Body of pancreas (tissue), 4 donors: ENCODE results near the gene ADGRG7. TPM values are rescaled to one million over a fixed set of nuclear protein-coding genes. Genes with fewer than 3 reads are reported as not detected.

Experiments
- ATAC-seq: fragments of 150-250 bp; one replicate; pipeline ENCODE4 v1.9.1; 2016
- DNase-seq, 4 donors: peaks; one replicate each; pipeline ENCODE4 v3.0.0-alpha.2; 2019
- H3K27ac ChIP-seq, 4 donors: fragments of 200-600 bp; sonication (generic); 1 replicate in 3 of 4; 2 replicates in 1 of 4; pipeline versions ENCODE4 v1.5.1 to v1.6.1; 2016 to 2019; ENCODE audit warnings: mild to moderate bottlenecking in 1 of 4, mixed read lengths in 1 of 4, moderate library complexity in 1 of 4
- H3K27me3 ChIP-seq, 2 donors: fragments of 200-600 bp; sonication (generic); one replicate each; pipeline ENCODE4 v1.6.0; 2016; ENCODE audit warnings: mild to moderate bottlenecking in 1 of 2
- H3K36me3 ChIP-seq, 2 donors: fragments of 200-600 bp; sonication (generic); replicated peaks in 1 of 2; 2 replicates each; pipeline ENCODE4 v1.5.1; 2016; ENCODE audit warnings: low read depth in 2 of 2; ENCODE audit not compliant: insufficient read depth in 1 of 2
- H3K4me1 ChIP-seq: fragments of 200-600 bp; sonication (generic); one replicate; pipeline ENCODE4 v1.6.0; 2016
- H3K4me3 ChIP-seq, 2 donors: fragments of 200-600 bp; sonication (generic); 1 replicate in 1 of 2; 2 replicates in 1 of 2; pipeline ENCODE4 v1.5.1; 2016 to 2019
- H3K9me3 ChIP-seq, 3 donors: fragments of 200-600 bp; sonication (generic); 1 replicate in 2 of 3; 2 replicates in 1 of 3; pipeline ENCODE4 v1.5.1; 2016
- CTCF ChIP-seq, 7 experiments: fragments of 450-650 bp in 4 of 7; fragments of 200-600 bp in 3 of 7; sonication (generic) in 3 of 7; IDR thresholded peaks; one replicate each; pipeline ENCODE4 v1.5.1; 2016 to 2019; ENCODE audit warnings: antibody characterized with exemption in 7 of 7
- POLR2A ChIP-seq, 3 donors: fragments of 450-650 bp; IDR thresholded peaks; one replicate each; pipeline ENCODE4 v1.6.1; 2016; ENCODE audit warnings: antibody characterized with exemption in 3 of 3, mild to moderate bottlenecking in 2 of 3
- whole genome bisulfite sequencing, 2 donors: methylation state at CpG; one replicate each; pipeline ENCODE4 v1.1.5; 2017; 5-methylcytosine and 5-hydroxymethylcytosine counted together
- intact Hi-C: fragments of 100-400 bp; cut with DNase I; formaldehyde crosslinking; loops from one replicate; pipeline ENCODE4 v1.15.1; 2023
- total RNA-seq, 2 donors: library from RNA; depleted of rRNA; stranded (reverse); fragments of >200 nt; gene quantifications; one replicate each; pipeline ENCODE4 v1.1.0, GENCODE V29; 2016

Gene ADGRG7
- total RNA-seq, 2 donors from 2014 or later = not detected

GRCh38 chr3:100603469-100603868, 5.9 kb upstream of the ADGRG7 start:
- intact Hi-C loops = loop anchor here (10.0 kb wide), 1 partner anchor 279 kb away; no protein-coding TSS in a partner anchor
- peak in 2 of 4 donors; percentile 9 for DNase-seq
- H3K27ac ChIP-seq = no peak overlapping the region
- no peak overlapping the region for H3K4me3 ChIP-seq
- H3K27me3 ChIP-seq = no peaks in the 10 kb centered on the region
- H3K36me3 ChIP-seq = no peaks in the 10 kb centered on the region
- WGBS, 2 donors = 16 to 19% methylated on average over 5 of the region's 5 CpGs
- H3K9me3 ChIP-seq = no peaks in the 10 kb centered on the region
- peak; percentile 50 for ATAC-seq
- H3K4me1 ChIP-seq = no peaks in the 10 kb centered on the region
- no peak for TF ChIP-seq POLR2A (IDR thresholded peaks at IDR 0.05)
- TF ChIP-seq CTCF (IDR thresholded peaks at IDR 0.05) = peak in 5 of 7 experiments; percentile 17 to 49 (median 37)

- DNase-seq = no peak
- intact Hi-C loops = loop anchor here (10.0 kb wide), 1 partner anchor 281 kb away; no protein-coding TSS in a partner anchor
- H3K27ac ChIP-seq = no peak overlapping the region
- 79 to 84% methylated on average over 8 of the region's 8 CpGs for WGBS, 2 donors
- no peak overlapping the region for H3K4me3 ChIP-seq
- TF ChIP-seq POLR2A (IDR thresholded peaks at IDR 0.05) (no peak), CTCF (IDR thresholded peaks at IDR 0.05) (no peak)
- H3K27me3 ChIP-seq = no peaks in the 10 kb centered on the region
- H3K36me3 ChIP-seq = no peaks in the 10 kb centered on the region
- no peak for ATAC-seq
- no peaks in the 10 kb centered on the region for H3K4me1 ChIP-seq
- no peaks in the 10 kb centered on the region for H3K9me3 ChIP-seq
Measured at GRCh38 chr3:100605358-100605757, 4.0 kb upstream of the ADGRG7 start.

GRCh38 chr3:100606894-100607512, 2.4 kb upstream of the ADGRG7 start:
- TF ChIP-seq CTCF (IDR thresholded peaks at IDR 0.05) (no peak), POLR2A (IDR thresholded peaks at IDR 0.05) (no peak)
- Histone ChIP-seq H3K4me1 (no peaks in the 10 kb centered on the region), H3K36me3 (no peaks in the 10 kb centered on the region), H3K27me3 (no peaks in the 10 kb centered on the region), H3K27ac (no peak overlapping the region), H3K4me3 (no peak overlapping the region), H3K9me3 (no peaks in the 10 kb centered on the region)
- intact Hi-C loops = loop anchor here (10.0 kb wide), 1 partner anchor 282 kb away; no protein-coding TSS in a partner anchor
- DNase-seq = no peak
- ATAC-seq = no peak

GRCh38 chr3:100609963-100610362, 562 bp downstream of the ADGRG7 start:
- intact Hi-C loops = loop anchor here (10.0 kb wide), 1 partner anchor 285 kb away; no protein-coding TSS in a partner anchor
- no peaks in the 10 kb centered on the region for H3K27me3 ChIP-seq
- no peaks in the 10 kb centered on the region for H3K9me3 ChIP-seq
- DNase-seq = no peak
- H3K4me3 ChIP-seq = no peak overlapping the region
- TF ChIP-seq POLR2A (IDR thresholded peaks at IDR 0.05) (no peak), CTCF (IDR thresholded peaks at IDR 0.05) (no peak)
- H3K4me1 ChIP-seq = peaks cover 11% of the 10 kb centered on the region
- no peak overlapping the region for H3K27ac ChIP-seq
- 52 to 67% methylated on average over 2 of the region's 2 CpGs for WGBS, 2 donors
- no peak for ATAC-seq
- H3K36me3 ChIP-seq = no peaks in the 10 kb centered on the region

- H3K4me3 ChIP-seq = no peak overlapping the region
- no peak overlapping the region for H3K27ac ChIP-seq
- whole genome bisulfite sequencing, 2 donors = 59 to 67% methylated on average over 3 of the region's 3 CpGs
- ATAC-seq (no peak), DNase-seq (no peak)
- intact Hi-C loops = no loop called here
- H3K27me3 ChIP-seq = no peaks in the 10 kb centered on the region
- H3K4me1 ChIP-seq = peaks cover 14% of the 10 kb centered on the region
- no peak for TF ChIP-seq POLR2A (IDR thresholded peaks at IDR 0.05)
- no peak for TF ChIP-seq CTCF (IDR thresholded peaks at IDR 0.05)
- no peaks in the 10 kb centered on the region for H3K36me3 ChIP-seq
- H3K9me3 ChIP-seq = no peaks in the 10 kb centered on the region
Measured at GRCh38 chr3:100611221-100611620, 1.8 kb downstream of the ADGRG7 start.
